ENCODE data around the gene NEUROG3.
A peak's percentile ranks its signal among the peaks of the same experiment; 100 is the strongest.
"Not testable (repeated sequence)": the region's sequence is repeated elsewhere in the genome, so short reads cannot be mapped to it uniquely, and the experiment has no call there.

The NEUROG3 gene

DNA sequence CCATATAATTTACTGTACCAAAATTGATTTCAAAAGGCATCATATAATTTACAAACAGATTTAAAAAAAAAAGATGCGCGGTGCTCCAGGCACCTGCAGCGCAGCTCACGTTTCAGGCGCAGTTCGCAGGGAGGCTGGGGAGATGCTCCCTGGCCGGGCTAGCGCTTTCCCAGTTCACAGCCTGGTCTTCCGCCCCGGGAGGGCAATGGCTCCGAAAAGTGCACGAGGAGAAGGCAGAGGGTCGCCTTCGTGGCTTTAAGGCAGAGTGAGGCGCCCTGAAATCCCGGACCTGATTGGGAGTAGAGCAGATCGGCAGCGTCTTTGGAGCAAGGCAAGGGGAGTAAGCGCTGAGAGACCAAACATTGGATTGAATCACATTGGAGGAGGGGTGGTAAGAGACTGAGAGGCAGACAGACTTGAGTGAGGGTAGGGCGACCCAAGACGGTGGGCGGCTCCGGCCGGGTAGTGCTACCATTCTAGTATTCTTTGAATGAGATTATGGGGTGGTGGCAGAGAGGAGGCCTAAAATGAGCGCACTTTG, 1.5 kb downstream of the NEUROG3 start:
- no peak for DNase-seq

GRCh38 chr10:69570050-69570816, 3.0 kb downstream of the NEUROG3 start:
- no peak for DNase-seq

- DNase-seq: no peak
Measured at GRCh38 chr10:69569396-69569934, 3.8 kb downstream of the NEUROG3 start.

DNA sequence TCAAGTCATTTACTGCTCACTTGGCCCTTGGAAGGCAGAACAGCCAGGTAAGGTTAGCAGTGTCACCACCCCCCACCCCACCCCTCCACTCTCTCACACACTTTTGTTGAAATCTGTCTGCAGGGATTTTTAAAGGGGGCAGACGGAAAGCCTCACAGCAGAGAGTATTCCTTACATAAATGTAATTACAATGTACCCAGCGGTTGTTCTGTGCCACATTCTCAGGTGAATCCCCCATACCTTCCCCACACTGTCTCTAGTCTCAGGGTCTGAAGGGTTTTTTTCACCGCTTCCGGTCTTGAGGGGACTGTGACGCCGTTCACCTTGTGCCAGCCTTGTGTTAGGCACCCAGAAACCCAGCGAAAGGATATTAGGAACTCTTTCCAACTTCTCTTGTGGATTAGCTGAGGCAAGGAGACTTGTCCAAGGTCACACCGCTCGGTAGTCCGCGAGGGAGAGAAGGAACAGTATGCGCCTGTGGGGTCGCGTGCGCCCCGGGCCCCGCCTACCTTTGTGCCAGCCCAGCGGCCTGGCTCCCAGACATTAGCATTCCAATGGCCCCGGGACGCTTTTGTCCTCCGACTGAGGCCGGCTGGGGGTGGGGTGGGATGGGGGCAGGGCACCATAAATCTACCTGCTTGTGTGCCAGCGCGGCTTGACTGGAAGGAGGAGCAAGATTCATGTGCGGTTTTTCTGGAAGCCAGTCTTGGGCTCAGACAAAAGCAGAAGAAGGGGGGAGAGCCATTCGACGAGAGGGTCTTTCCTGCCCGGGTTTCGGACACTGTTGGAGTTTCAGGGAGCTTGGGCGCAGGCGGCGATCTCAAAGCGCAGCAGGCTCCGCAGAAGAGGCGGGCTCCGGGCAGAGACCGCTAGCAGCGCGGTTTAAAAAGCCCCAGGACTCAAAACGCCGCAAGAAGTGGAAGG, 4.5 kb downstream of the NEUROG3 start:
- DNase-seq: no peak

DNA sequence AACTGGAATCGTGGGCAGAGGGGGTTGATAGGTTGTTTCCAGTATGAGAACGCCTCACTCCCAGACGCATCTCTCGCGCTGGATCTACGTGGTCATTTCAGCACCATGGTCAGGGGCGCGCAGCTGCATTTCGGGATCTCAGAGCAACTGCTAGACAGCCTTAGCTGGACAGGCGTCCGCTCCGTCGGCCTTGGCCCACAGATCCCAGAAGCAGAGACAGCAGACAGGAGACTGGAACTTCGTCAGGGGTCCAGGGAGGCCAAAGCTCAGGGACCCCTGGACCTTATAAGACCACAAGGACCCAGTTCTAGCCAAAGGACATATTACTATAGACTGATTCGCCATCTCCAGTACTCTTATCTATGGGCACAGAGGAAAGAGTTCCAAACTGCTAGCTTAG, 5.3 kb downstream of the NEUROG3 start:
- peak; percentile 51 for DNase-seq

DNA sequence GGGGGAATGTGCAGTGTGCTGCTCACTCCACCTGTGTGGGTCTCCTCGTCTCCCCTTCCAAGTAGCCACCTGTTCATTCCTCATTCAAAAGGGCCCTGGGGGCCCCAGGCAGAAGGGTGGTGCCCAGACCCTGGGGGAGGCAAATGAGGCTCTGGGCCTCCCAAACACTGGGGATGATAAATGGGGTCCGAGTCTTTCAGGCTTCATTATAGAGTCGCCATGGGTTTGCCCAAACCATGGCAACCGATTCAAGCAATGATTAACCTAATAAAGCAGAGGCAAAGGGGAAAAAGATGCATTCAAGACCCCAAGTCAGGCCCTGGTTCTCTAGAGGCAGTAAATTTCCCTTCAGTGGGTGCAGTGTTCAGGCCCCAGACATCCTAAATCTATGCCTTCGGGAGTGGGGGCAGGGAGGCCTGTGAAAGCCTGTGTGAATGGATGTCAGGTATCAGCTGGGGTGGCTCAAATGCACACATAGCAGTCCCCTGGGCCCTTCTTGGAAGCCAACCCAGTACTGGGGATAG, 10.4 kb downstream of the NEUROG3 start:
- DNase-seq: no peak

GRCh38 chr10:69559525-69559924, 13.7 kb downstream of the NEUROG3 start:
- DNase-seq: no peak

- DNase-seq: no peak
Measured at GRCh38 chr10:69558559-69558958, 14.7 kb downstream of the NEUROG3 start.

- no peak for DNase-seq
Measured at GRCh38 chr10:69554611-69555010, 18.6 kb downstream of the NEUROG3 start.

GRCh38 chr10:69553328-69553727, 19.9 kb downstream of the NEUROG3 start:
- no peak for DNase-seq

GRCh38 chr10:69552268-69552667, 21.0 kb downstream of the NEUROG3 start:
- no peak for DNase-seq

- no peak for DNase-seq
Measured at GRCh38 chr10:69549959-69550358, 23.3 kb downstream of the NEUROG3 start.

GRCh38 chr10:69541463-69541862, 31.8 kb downstream of the NEUROG3 start:
- no peak for DNase-seq

GRCh38 chr10:69538461-69538860, 34.8 kb downstream of the NEUROG3 start:
- no peak for DNase-seq

DNA sequence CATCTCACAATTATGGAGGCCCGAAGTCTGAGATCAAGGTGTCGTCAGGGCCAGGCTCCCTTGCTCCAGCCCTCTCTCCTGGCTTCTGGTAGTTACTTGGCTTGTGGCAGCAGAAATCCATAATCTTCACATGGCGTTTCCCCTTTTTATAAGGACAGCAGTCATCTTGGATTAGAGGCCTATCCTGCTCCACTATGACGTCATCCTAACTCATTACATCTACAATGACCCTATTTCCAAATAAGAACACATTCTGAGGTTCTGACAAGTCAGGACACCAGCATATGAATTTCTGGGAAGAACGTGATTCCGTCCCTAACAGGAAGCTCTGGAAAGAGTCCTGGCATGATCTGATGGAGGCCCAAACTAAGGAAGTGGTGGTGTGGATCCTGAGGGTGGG, 35.8 kb downstream of the NEUROG3 start:
- no peak for DNase-seq

GRCh38 chr10:69536521-69536920, 36.7 kb downstream of the NEUROG3 start:
- DNase-seq: not testable (repeated sequence)

DNA sequence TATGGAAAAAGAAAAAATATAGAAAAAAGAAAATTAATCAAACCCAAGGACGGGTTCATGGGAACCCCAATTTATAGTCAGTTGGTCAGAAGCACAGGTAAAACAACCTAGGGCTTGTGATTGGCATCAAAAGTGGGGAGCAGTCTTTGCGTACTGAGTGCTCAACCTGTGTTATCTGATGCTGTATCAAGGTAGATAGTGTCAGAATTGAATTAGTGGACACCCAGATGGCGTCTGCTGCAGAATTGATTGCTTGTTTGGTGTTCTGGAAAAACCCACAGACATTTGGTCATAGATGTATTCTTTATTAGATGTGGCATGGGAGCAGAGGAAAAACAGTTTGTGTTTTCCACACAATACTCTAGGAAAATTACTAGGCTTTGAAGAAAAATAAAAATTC, 39.6 kb downstream of the NEUROG3 start:
- no peak for DNase-seq

- DNase-seq: no peak
Measured at GRCh38 chr10:69527961-69528360, 45.3 kb downstream of the NEUROG3 start.
